HL-60 (cell line): ENCODE data around the gene GALNT17.

Source experiments
- DNase-seq, 2 experiments: peaks; one replicate each; pipeline ENCODE4 v3.0.0-alpha.2; 2010 to 2020; ENCODE audit warnings: low read depth in 1 of 2, low spot score in 1 of 2
- H3K27ac ChIP-seq: fragments of 250-450 bp; sonication (Bioruptor Pico); replicated peaks from 2 replicates; pipeline ENCODE4 v1.5.1; 2020; ENCODE audit warnings: mild to moderate bottlenecking, moderate library complexity
- H3K27me3 ChIP-seq: fragments of 250-450 bp; sonication (Bioruptor Pico); 2 replicates; pipeline ENCODE4 v1.5.1; 2021; ENCODE audit warnings: mild to moderate bottlenecking, moderate library complexity; ENCODE audit not compliant: insufficient read depth, poor library complexity, severe bottlenecking
- H3K4me3 ChIP-seq: replicated peaks from 2 replicates; pipeline ENCODE4 v1.5.1; 2011; ENCODE audit warnings: mild to moderate bottlenecking, control low read depth, low read length; ENCODE audit not compliant: insufficient read depth
- GABPA ChIP-seq: IDR thresholded peaks from 2 replicates; pipeline ENCODE4 v1.6.1; 2012; ENCODE audit warnings: low read depth
- POLR2AphosphoS5 ChIP-seq: IDR thresholded peaks from 2 replicates; pipeline ENCODE4 v1.6.1; 2012; ENCODE audit warnings: low read depth
- SPI1 ChIP-seq: IDR thresholded peaks from 2 replicates; pipeline ENCODE4 v1.6.1; 2012; ENCODE audit warnings: low read depth, mild to moderate bottlenecking, borderline replicate concordance
- TF ChIP-seq, protein P1 (sequence below): IDR thresholded peaks from 2 replicates; pipeline ENCODE4 v1.6.1; 2012; ENCODE audit warnings: low read depth; ENCODE audit not compliant: insufficient replicate concordance
- TF ChIP-seq, protein P2 (sequence below): IDR thresholded peaks from one replicate; pipeline ENCODE4 v1.5.1; 2011; ENCODE audit warnings: low read length, control low read depth, inconsistent platforms; ENCODE audit not compliant: insufficient read depth

The GALNT17 gene

DNA sequence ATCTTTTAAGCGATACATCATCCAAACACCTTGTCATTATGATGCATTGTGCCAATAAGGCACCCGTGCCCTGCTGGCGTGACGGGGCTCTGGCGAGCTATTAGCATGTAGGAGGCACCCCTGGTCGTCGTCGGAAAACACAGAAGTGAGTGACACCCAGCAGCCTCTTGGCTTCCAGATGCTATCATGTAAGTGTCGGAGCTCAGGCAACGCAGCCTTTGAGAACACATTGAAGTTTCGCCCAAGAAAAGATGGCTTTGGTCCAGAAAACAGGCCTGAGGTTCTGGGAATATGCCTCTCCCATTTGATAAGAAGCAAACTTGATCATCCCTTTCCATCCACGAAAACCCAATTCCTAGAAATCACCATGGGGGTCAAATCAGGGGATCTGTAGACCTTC lies 555.3 kb downstream of the GALNT17 start:
- no peak overlapping the region for H3K27ac ChIP-seq
- H3K27me3 ChIP-seq = no peaks in the 10 kb centered on the region
- H3K4me3 ChIP-seq = no peak overlapping the region
- no peak for DNase-seq
- TF ChIP-seq, protein P1, sequence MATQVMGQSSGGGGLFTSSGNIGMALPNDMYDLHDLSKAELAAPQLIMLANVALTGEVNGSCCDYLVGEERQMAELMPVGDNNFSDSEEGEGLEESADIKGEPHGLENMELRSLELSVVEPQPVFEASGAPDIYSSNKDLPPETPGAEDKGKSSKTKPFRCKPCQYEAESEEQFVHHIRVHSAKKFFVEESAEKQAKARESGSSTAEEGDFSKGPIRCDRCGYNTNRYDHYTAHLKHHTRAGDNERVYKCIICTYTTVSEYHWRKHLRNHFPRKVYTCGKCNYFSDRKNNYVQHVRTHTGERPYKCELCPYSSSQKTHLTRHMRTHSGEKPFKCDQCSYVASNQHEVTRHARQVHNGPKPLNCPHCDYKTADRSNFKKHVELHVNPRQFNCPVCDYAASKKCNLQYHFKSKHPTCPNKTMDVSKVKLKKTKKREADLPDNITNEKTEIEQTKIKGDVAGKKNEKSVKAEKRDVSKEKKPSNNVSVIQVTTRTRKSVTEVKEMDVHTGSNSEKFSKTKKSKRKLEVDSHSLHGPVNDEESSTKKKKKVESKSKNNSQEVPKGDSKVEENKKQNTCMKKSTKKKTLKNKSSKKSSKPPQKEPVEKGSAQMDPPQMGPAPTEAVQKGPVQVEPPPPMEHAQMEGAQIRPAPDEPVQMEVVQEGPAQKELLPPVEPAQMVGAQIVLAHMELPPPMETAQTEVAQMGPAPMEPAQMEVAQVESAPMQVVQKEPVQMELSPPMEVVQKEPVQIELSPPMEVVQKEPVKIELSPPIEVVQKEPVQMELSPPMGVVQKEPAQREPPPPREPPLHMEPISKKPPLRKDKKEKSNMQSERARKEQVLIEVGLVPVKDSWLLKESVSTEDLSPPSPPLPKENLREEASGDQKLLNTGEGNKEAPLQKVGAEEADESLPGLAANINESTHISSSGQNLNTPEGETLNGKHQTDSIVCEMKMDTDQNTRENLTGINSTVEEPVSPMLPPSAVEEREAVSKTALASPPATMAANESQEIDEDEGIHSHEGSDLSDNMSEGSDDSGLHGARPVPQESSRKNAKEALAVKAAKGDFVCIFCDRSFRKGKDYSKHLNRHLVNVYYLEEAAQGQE = no peak
- TF ChIP-seq GABPA (no peak), SPI1 (no peak), POLR2AphosphoS5 (no peak)
- TF ChIP-seq, protein P2, sequence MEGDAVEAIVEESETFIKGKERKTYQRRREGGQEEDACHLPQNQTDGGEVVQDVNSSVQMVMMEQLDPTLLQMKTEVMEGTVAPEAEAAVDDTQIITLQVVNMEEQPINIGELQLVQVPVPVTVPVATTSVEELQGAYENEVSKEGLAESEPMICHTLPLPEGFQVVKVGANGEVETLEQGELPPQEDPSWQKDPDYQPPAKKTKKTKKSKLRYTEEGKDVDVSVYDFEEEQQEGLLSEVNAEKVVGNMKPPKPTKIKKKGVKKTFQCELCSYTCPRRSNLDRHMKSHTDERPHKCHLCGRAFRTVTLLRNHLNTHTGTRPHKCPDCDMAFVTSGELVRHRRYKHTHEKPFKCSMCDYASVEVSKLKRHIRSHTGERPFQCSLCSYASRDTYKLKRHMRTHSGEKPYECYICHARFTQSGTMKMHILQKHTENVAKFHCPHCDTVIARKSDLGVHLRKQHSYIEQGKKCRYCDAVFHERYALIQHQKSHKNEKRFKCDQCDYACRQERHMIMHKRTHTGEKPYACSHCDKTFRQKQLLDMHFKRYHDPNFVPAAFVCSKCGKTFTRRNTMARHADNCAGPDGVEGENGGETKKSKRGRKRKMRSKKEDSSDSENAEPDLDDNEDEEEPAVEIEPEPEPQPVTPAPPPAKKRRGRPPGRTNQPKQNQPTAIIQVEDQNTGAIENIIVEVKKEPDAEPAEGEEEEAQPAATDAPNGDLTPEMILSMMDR = no peak

DNA sequence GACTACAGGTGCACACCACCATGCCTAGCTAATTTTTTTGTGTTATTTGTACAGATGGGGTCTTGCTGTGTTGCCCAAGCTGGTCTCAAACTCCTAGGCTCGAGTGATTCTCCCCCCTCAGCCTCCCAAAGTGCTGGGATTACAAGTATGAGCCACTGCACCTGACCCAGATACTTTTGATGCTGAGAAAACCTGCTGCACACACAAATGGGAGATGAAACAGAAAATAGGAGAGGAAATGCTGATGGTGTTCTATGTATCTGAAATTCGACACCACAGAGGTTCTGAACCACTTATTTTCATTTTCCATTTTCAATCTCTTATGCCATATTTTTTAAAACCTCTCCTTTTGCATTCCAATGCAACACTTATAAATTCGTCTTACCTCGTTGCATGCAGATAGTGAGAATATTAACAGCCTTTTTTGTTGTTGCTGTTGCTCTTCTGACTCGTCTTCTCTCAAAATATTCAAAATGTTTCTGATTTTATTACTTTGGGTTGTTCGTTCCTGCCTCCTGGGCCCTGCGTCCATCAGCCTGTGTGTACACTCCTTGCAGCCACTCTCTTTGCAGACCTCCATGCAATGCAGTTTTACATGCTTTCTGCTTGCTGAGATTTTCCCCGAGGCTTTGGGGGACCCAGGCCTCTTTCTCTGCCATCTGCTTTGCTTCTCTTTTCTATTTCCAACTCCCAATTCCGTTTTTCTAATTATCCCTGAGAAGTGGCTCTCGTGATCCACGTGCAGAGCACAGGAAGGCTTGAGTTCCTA lies 556.1 kb downstream of the GALNT17 start:
- Histone ChIP-seq H3K27ac (no peak overlapping the region), H3K4me3 (no peak overlapping the region), H3K27me3 (no peaks in the 10 kb centered on the region)
- no peak for DNase-seq
- no peak for TF ChIP-seq SPI1
- TF ChIP-seq, protein P2 = no peak
- TF ChIP-seq, protein P1 = no peak
- no peak for TF ChIP-seq GABPA

DNA sequence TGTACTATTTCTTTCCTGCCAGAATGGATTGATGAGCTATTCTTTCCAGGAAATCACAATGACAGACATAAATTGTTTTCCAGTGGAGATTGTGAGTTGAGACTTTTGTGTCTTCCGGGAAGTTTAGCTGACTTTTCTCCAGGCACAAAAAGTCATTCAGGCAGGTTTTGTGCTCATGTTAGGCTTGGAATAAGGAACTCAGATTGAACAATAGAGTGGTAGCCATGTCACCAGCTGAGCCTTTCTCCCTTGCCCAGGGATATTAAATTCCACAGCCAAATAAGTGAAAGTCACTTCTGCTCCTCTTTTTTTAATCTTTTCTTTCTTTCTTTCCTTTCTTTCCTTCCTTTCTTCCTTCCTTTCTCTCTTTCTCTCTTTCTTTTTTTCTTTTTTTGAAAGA lies 559.6 kb downstream of the GALNT17 start:
- no peak overlapping the region for H3K4me3 ChIP-seq
- TF ChIP-seq GABPA = no peak
- TF ChIP-seq, protein P2 = no peak
- TF ChIP-seq, protein P1 = no peak
- TF ChIP-seq POLR2AphosphoS5 = no peak
- TF ChIP-seq SPI1 = no peak
- DNase-seq = no peak
- H3K27ac ChIP-seq = no peak overlapping the region
- H3K27me3 ChIP-seq = no peaks in the 10 kb centered on the region
